GM18867 (cell line): ENCODE measurements around the gene DIP2A.
"Not testable (repeated sequence)": the region's sequence is repeated elsewhere in the genome, so short reads cannot be mapped to it uniquely, and the experiment has no call there.

Source experiments
- ATAC-seq: cut with Tn5 transposase; IDR thresholded peaks from one replicate; pipeline ENCODE4 v1.9.1; 2021; ENCODE audit warnings: mild to moderate bottlenecking, moderate library complexity; ENCODE audit not compliant: unreplicated experiment

Gene DIP2A

GRCh38 chr21:46518983-46519583 is 60.4 kb downstream of the DIP2A start:
- ATAC-seq: no peak

- not testable (repeated sequence) for ATAC-seq
These were observed 68.7 kb downstream of the DIP2A start for GRCh38 chr21:46527393-46527792.

GRCh38 chr21:46527801-46528200 is 69.1 kb downstream of the DIP2A start:
- ATAC-seq: no peak

- ATAC-seq: no peak
These were observed 73.4 kb downstream of the DIP2A start for GRCh38 chr21:46532080-46532479.

- ATAC-seq: no peak
These were observed 78.3 kb downstream of the DIP2A start for GRCh38 chr21:46537026-46537425.

- no peak for ATAC-seq
These were observed 79.6 kb downstream of the DIP2A start for GRCh38 chr21:46538262-46538661.

GRCh38 chr21:46538851-46539666 is 80.4 kb downstream of the DIP2A start:
- ATAC-seq: no peak

GRCh38 chr21:46540087-46540710 is 81.5 kb downstream of the DIP2A start:
- ATAC-seq: no peak

- ATAC-seq: no peak
These were observed 84.0 kb downstream of the DIP2A start for GRCh38 chr21:46542588-46543124.

- ATAC-seq: no peak
These were observed 84.6 kb downstream of the DIP2A start for GRCh38 chr21:46543306-46543705.

- ATAC-seq: no peak
These were observed 85.3 kb downstream of the DIP2A start for GRCh38 chr21:46544003-46544402.

- no peak for ATAC-seq
These were observed 86.1 kb downstream of the DIP2A start for GRCh38 chr21:46544824-46545223.

- no peak for ATAC-seq
These were observed 86.7 kb downstream of the DIP2A start for GRCh38 chr21:46545363-46545762.

GRCh38 chr21:46545911-46546310 is 87.2 kb downstream of the DIP2A start:
- no peak for ATAC-seq

- no peak for ATAC-seq
These were observed 88.1 kb downstream of the DIP2A start for GRCh38 chr21:46546799-46547198.

- ATAC-seq: no peak
These were observed 91.0 kb downstream of the DIP2A start for GRCh38 chr21:46549650-46550049.

GRCh38 chr21:46550116-46550941 is 91.6 kb downstream of the DIP2A start:
- ATAC-seq: no peak

GRCh38 chr21:46551636-46552241 is 93.0 kb downstream of the DIP2A start:
- ATAC-seq: no peak

GRCh38 chr21:46552274-46552673 is 93.6 kb downstream of the DIP2A start:
- ATAC-seq: no peak

- ATAC-seq: no peak
These were observed 94.2 kb downstream of the DIP2A start for GRCh38 chr21:46552865-46553379.
